NCI-H524 treated with DMSO at 0.1 percent for 48 hours (cell line): ENCODE results near the gene MCM3.

Source experiments
- DNase-seq: peaks from one replicate; lab custom pipeline; 2025; lab: John Stamatoyannopoulos, UW

MCM3 gene

GRCh38 chr6:52249078-52249477 lies 35.5 kb downstream of the MCM3 start:
- no peak for DNase-seq

GRCh38 chr6:52245425-52245824 lies 39.1 kb downstream of the MCM3 start:
- DNase-seq, result no peak

GRCh38 chr6:52244400-52244799 lies 40.1 kb downstream of the MCM3 start, which contains the start of gene IL17F:
IL17F (minus strand) TSS chr6:52244500; CDS start chr6:52244429, 71 bp downstream.
- no peak for DNase-seq

GRCh38 chr6:52243282-52243893 lies 41.2 kb downstream of the MCM3 start:
- DNase-seq, result no peak

- DNase-seq, result no peak
These were observed 42.7 kb downstream of the MCM3 start for GRCh38 chr6:52241819-52242218.

GRCh38 chr6:52233975-52234823 lies 50.3 kb downstream of the MCM3 start:
- DNase-seq, result no peak

- DNase-seq, result no peak
These were observed 51.5 kb downstream of the MCM3 start for GRCh38 chr6:52233005-52233404.

GRCh38 chr6:52231406-52232127 lies 53.0 kb downstream of the MCM3 start:
- no peak for DNase-seq

- DNase-seq, result no peak
These were observed 53.9 kb downstream of the MCM3 start for GRCh38 chr6:52230685-52231084.

GRCh38 chr6:52227495-52227894 lies 57.0 kb downstream of the MCM3 start:
- no peak for DNase-seq

- no peak for DNase-seq
These were observed 63.2 kb downstream of the MCM3 start for GRCh38 chr6:52221302-52221701.

- no peak for DNase-seq
These were observed 66.8 kb downstream of the MCM3 start for GRCh38 chr6:52217761-52218160.

- DNase-seq, result no peak
These were observed 67.5 kb downstream of the MCM3 start for GRCh38 chr6:52216932-52217575.

GRCh38 chr6:52215787-52216186 lies 68.8 kb downstream of the MCM3 start:
- no peak for DNase-seq
